ENCODE results near the gene KIF11.

The KIF11 gene

DNA sequence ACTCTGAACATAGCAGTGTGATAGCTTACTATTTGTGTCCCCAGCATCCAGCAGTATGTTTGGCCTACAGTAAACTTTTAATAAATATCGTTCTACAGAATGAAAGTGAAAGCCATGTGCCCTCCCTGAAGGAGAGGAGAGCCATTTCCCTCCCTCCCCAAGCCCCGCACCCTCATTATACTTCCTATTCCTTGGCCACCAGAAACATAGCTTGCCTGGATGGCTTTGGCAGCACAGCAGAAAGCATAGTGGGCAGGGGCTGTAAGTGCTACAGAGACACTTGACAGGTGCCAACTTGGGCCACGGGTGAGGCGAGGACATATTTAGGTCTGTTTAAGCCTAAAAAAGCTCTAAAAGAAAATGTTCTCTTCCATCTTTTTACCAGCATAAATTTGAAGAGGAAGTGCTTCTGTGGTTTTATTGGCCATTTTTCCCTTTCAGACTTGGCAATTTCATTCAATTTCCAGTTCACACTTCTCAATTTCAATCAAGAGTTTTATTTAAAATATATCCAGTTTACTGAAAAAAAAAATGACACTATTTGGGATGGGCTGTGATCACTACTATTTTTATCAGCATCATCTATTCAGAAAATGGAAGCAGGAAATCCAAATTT is 109.5 kb downstream of the KIF11 start:
- no peak for DNase-seq (ENCODE audit: low spot score)

Data from LoVo (cell line).